Testis (tissue), 2 donors: ENCODE data around the gene NPHP1.

Experiments used
- CTCF ChIP-seq, 3 experiments: fragments of 450-650 bp in 2 of 3; fragments of 200-600 bp in 1 of 3; sonication (generic) in 1 of 3; IDR thresholded peaks; one replicate each; pipeline ENCODE4 v1.5.1; 2016 to 2019; ENCODE audit warnings: antibody characterized with exemption in 3 of 3, mild to moderate bottlenecking in 2 of 3, moderate library complexity in 1 of 3
- POLR2A ChIP-seq: fragments of 450-650 bp; IDR thresholded peaks from one replicate; pipeline ENCODE4 v1.6.1; 2017; ENCODE audit warnings: antibody characterized with exemption, mild to moderate bottlenecking, moderate library complexity

DNA sequence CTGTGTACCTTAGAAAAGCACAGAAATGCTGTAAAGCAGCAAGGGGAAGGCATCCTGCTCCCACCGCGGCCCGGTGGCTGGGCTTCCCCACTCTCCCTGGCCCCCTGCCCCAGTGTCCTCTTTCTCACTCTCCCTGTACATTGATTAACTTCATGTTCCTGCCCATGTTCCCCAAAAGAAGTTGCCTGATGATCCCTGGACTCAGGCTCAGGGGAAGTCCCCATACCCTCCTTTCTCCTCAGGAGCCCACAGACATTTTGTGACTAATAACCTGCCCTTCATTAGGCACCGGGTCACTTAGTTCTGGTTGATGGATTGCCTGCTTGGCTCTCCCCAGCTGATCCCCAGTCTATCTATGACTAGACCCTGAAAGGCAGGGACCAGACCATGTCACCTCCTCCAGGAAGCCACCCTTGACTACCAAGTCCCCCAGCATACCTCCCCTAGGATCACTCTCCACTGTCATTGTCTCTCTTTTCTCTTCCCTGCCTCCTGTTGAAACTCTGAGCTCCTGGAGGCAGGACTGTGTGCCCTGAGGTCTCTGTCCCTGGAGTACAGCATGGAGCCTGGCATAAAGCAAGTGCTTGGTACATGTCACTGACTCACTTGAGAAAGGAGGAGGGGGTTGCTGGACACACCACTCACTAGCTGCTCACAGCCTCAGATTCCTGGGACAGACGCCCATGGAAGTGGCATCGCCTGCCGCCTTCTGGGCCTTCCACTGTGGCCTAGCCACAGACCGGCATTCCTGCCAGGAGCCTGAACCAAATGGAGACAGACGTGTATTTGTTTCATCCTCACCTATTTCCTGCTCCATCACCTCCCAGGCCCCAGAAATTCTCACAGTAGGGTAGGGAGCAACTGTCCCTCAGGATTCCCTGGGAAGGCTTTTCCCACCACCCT lies 102.7 kb downstream of the NPHP1 start:
- TF ChIP-seq CTCF (IDR thresholded peaks at IDR 0.05) (no peak), POLR2A (no peak)
